SK-N-SH treated with all-trans-retinoic acid at 6 μM for 48 hours (cell line): Measurements from ENCODE around the gene TIGD6.
"Not testable (repeated sequence)": the region's sequence is repeated elsewhere in the genome, so short reads cannot be mapped to it uniquely, and the experiment has no call there.

Experiments used
- ATAC-seq: fragments of 200-7000 bp; cut with Tn5 transposase; 3 replicates; pipeline ENCODE4 v1.9.1; 2020; ENCODE audit warnings: mild to moderate bottlenecking, moderate library complexity
- BACH2 ChIP-seq: fragments of 250-450 bp; sonication (Bioruptor Pico); IDR thresholded peaks from 2 replicates; pipeline ENCODE4 v1.9.0; 2021; ENCODE audit warnings: mild to moderate bottlenecking, borderline replicate concordance
- ESRRG ChIP-seq: fragments of 250-450 bp; sonication (Bioruptor Pico); IDR thresholded peaks from 2 replicates; pipeline ENCODE4 v1.6.1; 2021; ENCODE audit warnings: mild to moderate bottlenecking
- ISL1 ChIP-seq: fragments of 250-450 bp; sonication (Bioruptor Pico); IDR thresholded peaks from 2 replicates; pipeline ENCODE4 v2.1.2; 2022; ENCODE audit warnings: mild to moderate bottlenecking, moderate library complexity
- OSR1 ChIP-seq: fragments of 250-450 bp; sonication (Bioruptor Pico); IDR thresholded peaks from 2 replicates; pipeline ENCODE4 v1.8.0; 2022; ENCODE audit warnings: moderate library complexity, mild to moderate bottlenecking, inconsistent platforms
- PATZ1 ChIP-seq: fragments of 250-450 bp; sonication (Bioruptor Pico); IDR thresholded peaks from 2 replicates; pipeline ENCODE4 v1.8.0; 2020; ENCODE audit warnings: mild to moderate bottlenecking, moderate library complexity, borderline replicate concordance
- POU6F1 ChIP-seq: fragments of 250-450 bp; sonication (Bioruptor Pico); IDR thresholded peaks from 2 replicates; pipeline ENCODE4 v1.8.0; 2021; ENCODE audit warnings: low read depth, mild to moderate bottlenecking, moderate library complexity, borderline replicate concordance
- PPARA ChIP-seq: fragments of 250-450 bp; sonication (Bioruptor Pico); IDR thresholded peaks from 2 replicates; pipeline ENCODE4 v1.5.0; 2020; ENCODE audit warnings: mild to moderate bottlenecking, borderline replicate concordance
- SNAI2 ChIP-seq: fragments of 250-450 bp; sonication (Bioruptor Pico); IDR thresholded peaks from 2 replicates; pipeline ENCODE4 v1.5.0; 2020; ENCODE audit warnings: mild to moderate bottlenecking, moderate library complexity
- ZFP30 ChIP-seq: fragments of 450-650 bp; formaldehyde crosslinking; IDR thresholded peaks from 2 replicates; pipeline ENCODE4 v1.5.0; 2022; ENCODE audit warnings: mild to moderate bottlenecking, moderate library complexity
- ZNF70 ChIP-seq: fragments of 450-650 bp; formaldehyde crosslinking; IDR thresholded peaks from 2 replicates; pipeline ENCODE4 v1.5.0; 2020; ENCODE audit warnings: mild to moderate bottlenecking, moderate library complexity
- ZNF8 ChIP-seq: fragments of 450-650 bp; formaldehyde crosslinking; IDR thresholded peaks from 2 replicates; pipeline ENCODE4 v1.5.0; 2020; ENCODE audit warnings: mild to moderate bottlenecking, moderate library complexity
- TF ChIP-seq, protein P1 (sequence below): fragments of 250-450 bp; sonication (Bioruptor Pico); IDR thresholded peaks from 2 replicates; pipeline ENCODE4 v1.5.1; 2020; ENCODE audit warnings: low read depth, mild to moderate bottlenecking, moderate library complexity
- TF ChIP-seq, protein P2 (sequence below): fragments of 250-450 bp; sonication (Bioruptor Pico); IDR thresholded peaks from 2 replicates; pipeline ENCODE4 v1.5.0; 2020; ENCODE audit warnings: mild to moderate bottlenecking, moderate library complexity
- TF ChIP-seq, protein P3 (sequence below): fragments of 250-450 bp; sonication (Bioruptor Pico); IDR thresholded peaks from 2 replicates; pipeline ENCODE4 v1.5.1; 2021; ENCODE audit warnings: mild to moderate bottlenecking, moderate library complexity

TIGD6 gene

GRCh38 chr5:149946118-149946517 is 54.3 kb downstream of the TIGD6 start:
- TF ChIP-seq SNAI2 (CRISPR knock-in tag) (no peak), ZFP30 (CRISPR knock-in tag) (no peak), OSR1 (CRISPR knock-in tag) (no peak), ESRRG (CRISPR knock-in tag) (no peak), BACH2 (CRISPR knock-in tag) (no peak), ZNF70 (CRISPR knock-in tag) (no peak), PPARA (CRISPR knock-in tag) (no peak), PATZ1 (CRISPR knock-in tag) (no peak), POU6F1 (CRISPR knock-in tag) (no peak), ZNF8 (CRISPR knock-in tag) (no peak)
- TF ChIP-seq, protein P1, sequence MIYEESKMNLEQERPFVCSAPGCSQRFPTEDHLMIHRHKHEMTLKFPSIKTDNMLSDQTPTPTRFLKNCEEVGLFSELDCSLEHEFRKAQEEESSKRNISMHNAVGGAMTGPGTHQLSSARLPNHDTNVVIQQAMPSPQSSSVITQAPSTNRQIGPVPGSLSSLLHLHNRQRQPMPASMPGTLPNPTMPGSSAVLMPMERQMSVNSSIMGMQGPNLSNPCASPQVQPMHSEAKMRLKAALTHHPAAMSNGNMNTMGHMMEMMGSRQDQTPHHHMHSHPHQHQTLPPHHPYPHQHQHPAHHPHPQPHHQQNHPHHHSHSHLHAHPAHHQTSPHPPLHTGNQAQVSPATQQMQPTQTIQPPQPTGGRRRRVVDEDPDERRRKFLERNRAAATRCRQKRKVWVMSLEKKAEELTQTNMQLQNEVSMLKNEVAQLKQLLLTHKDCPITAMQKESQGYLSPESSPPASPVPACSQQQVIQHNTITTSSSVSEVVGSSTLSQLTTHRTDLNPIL (CRISPR knock-in tag), result no peak
- TF ChIP-seq, protein P2, sequence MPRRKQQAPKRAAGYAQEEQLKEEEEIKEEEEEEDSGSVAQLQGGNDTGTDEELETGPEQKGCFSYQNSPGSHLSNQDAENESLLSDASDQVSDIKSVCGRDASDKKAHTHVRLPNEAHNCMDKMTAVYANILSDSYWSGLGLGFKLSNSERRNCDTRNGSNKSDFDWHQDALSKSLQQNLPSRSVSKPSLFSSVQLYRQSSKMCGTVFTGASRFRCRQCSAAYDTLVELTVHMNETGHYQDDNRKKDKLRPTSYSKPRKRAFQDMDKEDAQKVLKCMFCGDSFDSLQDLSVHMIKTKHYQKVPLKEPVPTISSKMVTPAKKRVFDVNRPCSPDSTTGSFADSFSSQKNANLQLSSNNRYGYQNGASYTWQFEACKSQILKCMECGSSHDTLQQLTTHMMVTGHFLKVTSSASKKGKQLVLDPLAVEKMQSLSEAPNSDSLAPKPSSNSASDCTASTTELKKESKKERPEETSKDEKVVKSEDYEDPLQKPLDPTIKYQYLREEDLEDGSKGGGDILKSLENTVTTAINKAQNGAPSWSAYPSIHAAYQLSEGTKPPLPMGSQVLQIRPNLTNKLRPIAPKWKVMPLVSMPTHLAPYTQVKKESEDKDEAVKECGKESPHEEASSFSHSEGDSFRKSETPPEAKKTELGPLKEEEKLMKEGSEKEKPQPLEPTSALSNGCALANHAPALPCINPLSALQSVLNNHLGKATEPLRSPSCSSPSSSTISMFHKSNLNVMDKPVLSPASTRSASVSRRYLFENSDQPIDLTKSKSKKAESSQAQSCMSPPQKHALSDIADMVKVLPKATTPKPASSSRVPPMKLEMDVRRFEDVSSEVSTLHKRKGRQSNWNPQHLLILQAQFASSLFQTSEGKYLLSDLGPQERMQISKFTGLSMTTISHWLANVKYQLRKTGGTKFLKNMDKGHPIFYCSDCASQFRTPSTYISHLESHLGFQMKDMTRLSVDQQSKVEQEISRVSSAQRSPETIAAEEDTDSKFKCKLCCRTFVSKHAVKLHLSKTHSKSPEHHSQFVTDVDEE (CRISPR knock-in tag), result no peak
- ATAC-seq, result no peak

DNA sequence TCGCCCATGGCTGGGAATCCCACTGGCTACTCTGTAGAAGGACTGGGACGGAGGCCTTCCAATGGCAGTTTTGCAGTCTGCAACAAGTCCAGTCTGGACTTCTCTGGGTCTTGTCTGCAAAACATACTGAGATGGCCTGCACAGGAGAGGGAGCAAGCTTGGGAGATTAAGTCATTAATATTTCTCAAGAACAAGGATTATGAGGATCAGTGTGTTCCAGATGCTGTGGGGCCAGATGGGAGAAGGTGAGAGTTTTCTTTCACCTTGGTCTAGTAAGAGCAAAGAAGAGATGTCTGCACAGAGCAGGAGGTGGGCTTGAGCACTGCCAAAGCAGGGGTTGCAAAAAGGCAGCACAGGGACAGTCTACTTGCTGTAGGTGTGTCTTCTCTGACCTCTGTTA is 55.8 kb downstream of the TIGD6 start, which contains the start of gene PDE6A:
PDE6A (minus strand) TSS at position 128 of the 400 bp plus-strand sequence; CDS start at position 8, 120 bp downstream.
- TF ChIP-seq OSR1 (CRISPR knock-in tag) (no peak), ISL1 (CRISPR knock-in tag) (no peak)
- TF ChIP-seq, protein P3, sequence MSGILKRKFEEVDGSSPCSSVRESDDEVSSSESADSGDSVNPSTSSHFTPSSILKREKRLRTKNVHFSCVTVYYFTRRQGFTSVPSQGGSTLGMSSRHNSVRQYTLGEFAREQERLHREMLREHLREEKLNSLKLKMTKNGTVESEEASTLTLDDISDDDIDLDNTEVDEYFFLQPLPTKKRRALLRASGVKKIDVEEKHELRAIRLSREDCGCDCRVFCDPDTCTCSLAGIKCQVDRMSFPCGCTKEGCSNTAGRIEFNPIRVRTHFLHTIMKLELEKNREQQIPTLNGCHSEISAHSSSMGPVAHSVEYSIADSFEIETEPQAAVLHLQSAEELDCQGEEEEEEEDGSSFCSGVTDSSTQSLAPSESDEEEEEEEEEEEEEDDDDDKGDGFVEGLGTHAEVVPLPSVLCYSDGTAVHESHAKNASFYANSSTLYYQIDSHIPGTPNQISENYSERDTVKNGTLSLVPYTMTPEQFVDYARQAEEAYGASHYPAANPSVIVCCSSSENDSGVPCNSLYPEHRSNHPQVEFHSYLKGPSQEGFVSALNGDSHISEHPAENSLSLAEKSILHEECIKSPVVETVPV (CRISPR knock-in tag), result no peak
- ATAC-seq, result no peak

GRCh38 chr5:149943177-149943949 is 57.1 kb downstream of the TIGD6 start:
- ATAC-seq, result not testable (repeated sequence)
